Measurements from ENCODE around the gene ECM2. TPM values are rescaled to one million over a fixed set of nuclear protein-coding genes. Genes with fewer than 3 reads are reported as not detected.
A peak's percentile ranks its signal among the peaks of the same experiment; 100 is the strongest.

ECM2 gene
- total and polyA plus RNA-seq, 2 of the 8 experiments (the other 6 are each of a cell fraction or from before 2014, with no cell fraction given): not detected

- 94% methylated on average over 10 of the region's 10 CpGs; no CpG with 5 or more reads in 1 of the 2 experiments for WGBS, 2 experiments (ENCODE audit: extremely low coverage in 1 of 2, insufficient coverage in 1 of 2, insufficient read length in 1 of 2, insufficient replicate concordance in 2 of 2, low coverage in 1 of 2, low lambda C conversion rate in 2 of 2, missing lambda C conversion rate in 1 of 2)
- POLR2A ChIA-PET (ENCODE audit: partially characterized antibody): no interaction called here
- no peak for FAIRE-seq
Observed at GRCh38 chr9:92514635-92515034, 21.2 kb downstream of the ECM2 start.

More at GRCh38 chr9:92514635-92515034, 21.2 kb downstream of the ECM2 start:
- Histone ChIP-seq H2AK5ac (ENCODE audit: low read depth, low read length) (no peak overlapping the region; the same call in 1 of the 2 replicates), H4K20me1 (replicated peaks in 1 of 2; ENCODE audit: control insufficient read depth in 1 of 2, insufficient read depth in 2 of 2, low read length in 2 of 2) (no peaks in the 10 kb centered on the region), H3K79me2 (ENCODE audit: control insufficient read depth in 1 of 2, insufficient read depth in 2 of 2, low read length in 2 of 2) (no peaks in the 10 kb centered on the region), H4K5ac (ENCODE audit: insufficient read length, low read depth, low read length) (no peak overlapping the region), H3K9ac (replicated peaks in 1 of 4; ENCODE audit: extremely low read depth in 1 of 4, low read depth in 3 of 4, low read length in 3 of 4) (no peak overlapping the region), H3K56ac (replicated peaks; ENCODE audit: insufficient read length, low read depth, low read length) (no peak overlapping the region), H3K9me3 (ENCODE audit: insufficient read depth in 2 of 2, low read depth in 1 of 2, low read length in 1 of 2) (no peaks in the 10 kb centered on the region), H3K4me2 (ENCODE audit: insufficient read depth in 1 of 2, low read depth in 2 of 2, low read length in 2 of 2) (no peak overlapping the region), H2BK20ac (ENCODE audit: low read length) (no peak overlapping the region), H2BK120ac (replicated peaks; ENCODE audit: low read depth, low read length) (no peak overlapping the region), H3K23me2 (ENCODE audit: low read depth, low read length) (no peaks in the 10 kb centered on the region), H2BK15ac (ENCODE audit: low read length) (no peak overlapping the region), H3K4me1 (replicated peaks in 1 of 4; ENCODE audit: control insufficient read depth in 3 of 4, insufficient read depth in 4 of 4, low read length in 3 of 4) (no peaks in the 10 kb centered on the region), H3K36me3 (ENCODE audit: control insufficient read depth in 2 of 4, insufficient read depth in 4 of 4, low read length in 3 of 4) (no peaks in the 10 kb centered on the region), H2BK5ac (ENCODE audit: low read depth, low read length) (no peak overlapping the region), H4K91ac (replicated peaks; ENCODE audit: insufficient read length, low read length) (peak overlapping the region; percentile 9), H3K18ac (ENCODE audit: extremely low read depth, low read length) (no peak overlapping the region), H3K79me1 (ENCODE audit: low read depth, low read length) (no peaks in the 10 kb centered on the region), H3K27me3 (replicated peaks in 1 of 4; ENCODE audit: control insufficient read depth in 3 of 4, extremely low read depth in 1 of 4, insufficient read depth in 3 of 4, low read length in 3 of 4) (no peaks in the 10 kb centered on the region), H2AFZ (ENCODE audit: low read length) (no peak overlapping the region), H3K27ac (ENCODE audit: low read depth, low read length) (no peak overlapping the region), H3K4ac (replicated peaks; ENCODE audit: insufficient read length, low read depth, low read length) (no peak overlapping the region), H2BK12ac (ENCODE audit: low read depth, low read length) (no peak overlapping the region), H3K4me3 (ENCODE audit: extremely low read depth in 1 of 4, insufficient read depth in 2 of 4, low read depth in 3 of 4, low read length in 4 of 4) (no peak overlapping the region), H4K8ac (ENCODE audit: extremely low read depth, insufficient read depth, low read length) (peak overlapping the region; percentile 53; the same call in 1 of the 2 replicates), H3K14ac (ENCODE audit: insufficient read length) (no peak overlapping the region), H3K23ac (ENCODE audit: insufficient read length) (no peak overlapping the region)
- DNase-seq (ENCODE audit: low read depth in 1 of 2, low spot score in 2 of 2): no peak
- TF ChIP-seq RFX5 (IDR thresholded peaks at IDR 0.05; ENCODE audit: borderline replicate concordance, low read depth, low read length) (no peak), ATF2 (IDR thresholded peaks at IDR 0.05; ENCODE audit: low read length) (no peak), KDM4A (IDR thresholded peaks at IDR 0.05; ENCODE audit: low read depth, low read length, severe bottlenecking) (no peak), MAFK (IDR thresholded peaks at IDR 0.05; ENCODE audit: low read depth, low read length) (no peak), RXRA (IDR thresholded peaks at IDR 0.05; ENCODE audit: insufficient read depth, low read depth, low read length) (no peak), POLR2AphosphoS5 (IDR thresholded peaks at IDR 0.05; ENCODE audit: low read depth, low read length) (no peak), FOSL1 (IDR thresholded peaks at IDR 0.05; ENCODE audit: insufficient read depth, low read depth, low read length) (no peak), SP4 (IDR thresholded peaks at IDR 0.05; ENCODE audit: low read length) (no peak), TBP (IDR thresholded peaks at IDR 0.05; ENCODE audit: low read depth, low read length) (no peak), BACH1 (IDR thresholded peaks at IDR 0.05; ENCODE audit: low read length) (no peak), GTF2F1 (IDR thresholded peaks at IDR 0.05; ENCODE audit: borderline replicate concordance, low read depth, low read length) (no peak)
- TF ChIP-seq, protein P1, sequence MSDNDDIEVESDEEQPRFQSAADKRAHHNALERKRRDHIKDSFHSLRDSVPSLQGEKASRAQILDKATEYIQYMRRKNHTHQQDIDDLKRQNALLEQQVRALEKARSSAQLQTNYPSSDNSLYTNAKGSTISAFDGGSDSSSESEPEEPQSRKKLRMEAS (IDR thresholded peaks at IDR 0.05): no peak
- CTCF ChIA-PET (ENCODE audit: partially characterized antibody): interaction anchor here (0.7 to 0.9 kb wide), 2 partner anchors 12 to 87 kb away, joined by 3 read pairs; no protein-coding TSS in a partner anchor
